D721Med (cell line): ENCODE data around the gene CLEC2D.

Experiments used
- DNase-seq: peaks from one replicate; pipeline ENCODE4 v3.0.0; 2011; ENCODE audit warnings: low spot score; ENCODE audit not compliant: insufficient read length
- FAIRE-seq: peaks from 2 replicates; lab custom pipeline; 2011; peaks lifted over from hg19 to GRCh38; lab: Jason Lieb, UNC
- TF ChIP-seq, protein P1 (sequence below): IDR thresholded peaks from 2 replicates; pipeline ENCODE4 v1.5.1; 2012; ENCODE audit warnings: mild to moderate bottlenecking, control low read depth; ENCODE audit not compliant: insufficient read depth; ENCODE audit errors: missing control alignments

The CLEC2D gene

DNA sequence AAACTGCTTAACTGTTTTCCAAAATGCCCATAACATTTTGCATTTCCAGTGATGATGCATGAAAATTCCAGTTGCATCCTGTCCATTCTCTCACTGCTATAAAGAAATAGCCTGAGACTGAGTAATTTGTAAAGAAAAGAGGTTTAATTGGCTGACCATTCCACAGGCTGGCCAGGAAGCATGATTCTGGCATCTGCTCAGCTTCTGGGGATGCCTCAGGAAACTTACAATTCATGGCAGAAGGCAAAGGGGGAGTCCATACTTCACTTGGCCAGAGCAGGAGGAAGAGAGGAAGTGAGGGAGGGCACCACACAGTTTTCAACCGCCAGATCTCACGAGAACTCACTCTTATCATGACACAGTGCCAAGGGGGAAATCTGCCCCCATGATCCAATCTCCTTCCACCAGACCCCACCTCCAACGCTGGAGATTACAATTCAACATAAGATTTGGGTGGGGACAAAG, 18.2 kb upstream of the CLEC2D start:
- FAIRE-seq (no peak), DNase-seq (no peak)
- TF ChIP-seq, protein P1, sequence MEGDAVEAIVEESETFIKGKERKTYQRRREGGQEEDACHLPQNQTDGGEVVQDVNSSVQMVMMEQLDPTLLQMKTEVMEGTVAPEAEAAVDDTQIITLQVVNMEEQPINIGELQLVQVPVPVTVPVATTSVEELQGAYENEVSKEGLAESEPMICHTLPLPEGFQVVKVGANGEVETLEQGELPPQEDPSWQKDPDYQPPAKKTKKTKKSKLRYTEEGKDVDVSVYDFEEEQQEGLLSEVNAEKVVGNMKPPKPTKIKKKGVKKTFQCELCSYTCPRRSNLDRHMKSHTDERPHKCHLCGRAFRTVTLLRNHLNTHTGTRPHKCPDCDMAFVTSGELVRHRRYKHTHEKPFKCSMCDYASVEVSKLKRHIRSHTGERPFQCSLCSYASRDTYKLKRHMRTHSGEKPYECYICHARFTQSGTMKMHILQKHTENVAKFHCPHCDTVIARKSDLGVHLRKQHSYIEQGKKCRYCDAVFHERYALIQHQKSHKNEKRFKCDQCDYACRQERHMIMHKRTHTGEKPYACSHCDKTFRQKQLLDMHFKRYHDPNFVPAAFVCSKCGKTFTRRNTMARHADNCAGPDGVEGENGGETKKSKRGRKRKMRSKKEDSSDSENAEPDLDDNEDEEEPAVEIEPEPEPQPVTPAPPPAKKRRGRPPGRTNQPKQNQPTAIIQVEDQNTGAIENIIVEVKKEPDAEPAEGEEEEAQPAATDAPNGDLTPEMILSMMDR = no peak

DNA sequence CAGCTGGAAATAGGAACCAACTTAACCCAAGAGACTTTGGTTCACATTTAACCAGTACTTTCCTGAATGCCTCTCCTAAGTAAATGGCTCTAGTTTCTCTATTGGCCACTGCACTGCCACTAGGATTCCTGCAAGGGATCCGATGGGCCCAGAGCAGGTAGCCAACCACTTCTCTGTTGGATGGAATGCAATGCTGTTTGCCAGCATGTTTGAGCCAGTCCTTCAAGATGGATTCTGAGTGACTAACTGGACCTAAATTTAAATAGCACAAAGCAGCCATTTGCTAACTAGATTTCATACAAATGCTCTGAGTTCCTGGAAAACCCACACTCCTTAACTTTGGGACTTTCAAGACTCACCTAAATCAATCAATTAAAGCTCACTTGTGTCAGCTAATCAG, 9.5 kb upstream of the CLEC2D start:
- DNase-seq = no peak
- TF ChIP-seq, protein P1 = no peak
- FAIRE-seq = no peak

DNA sequence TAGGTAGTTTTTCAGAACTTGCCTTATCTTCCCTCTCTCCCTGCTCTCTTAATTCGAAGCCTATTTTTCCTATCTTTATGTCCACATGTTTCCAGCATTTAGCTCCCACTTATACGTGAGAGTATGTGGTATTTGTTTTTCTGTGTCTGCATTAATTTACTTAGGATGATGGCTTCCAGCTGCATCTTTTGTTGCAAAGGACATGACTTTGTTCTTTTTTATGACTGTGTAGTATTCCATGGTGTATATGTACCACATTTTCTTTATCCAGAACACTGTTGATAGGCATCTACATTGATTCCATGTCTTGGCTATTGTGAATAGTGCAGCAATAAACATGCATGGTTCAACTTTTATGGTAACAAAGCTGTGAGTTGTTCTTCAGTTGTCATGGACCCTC, 7.8 kb upstream of the CLEC2D start:
- FAIRE-seq = no peak
- DNase-seq = no peak
- TF ChIP-seq, protein P1 = no peak

DNA sequence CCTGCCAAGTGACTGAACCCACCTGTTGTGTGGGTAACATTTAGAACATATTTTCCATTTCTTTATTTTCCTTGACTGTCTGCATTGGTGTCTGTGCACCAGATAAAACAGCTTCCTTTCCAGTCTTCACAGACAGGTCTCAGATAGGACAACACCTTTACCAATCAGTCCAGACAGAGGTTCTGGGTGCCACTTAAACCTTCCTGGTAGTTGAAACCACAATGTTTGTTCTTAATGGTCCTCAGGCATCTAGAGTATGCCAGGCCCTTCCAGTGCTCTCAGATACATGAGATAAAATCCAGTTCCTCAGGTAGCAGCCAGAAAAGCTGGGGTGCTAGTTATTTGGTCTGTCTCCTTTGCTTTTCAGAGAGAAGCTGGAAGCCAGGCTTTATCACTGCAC, 7.0 kb upstream of the CLEC2D start:
- DNase-seq = no peak
- TF ChIP-seq, protein P1 = no peak
- no peak for FAIRE-seq

DNA sequence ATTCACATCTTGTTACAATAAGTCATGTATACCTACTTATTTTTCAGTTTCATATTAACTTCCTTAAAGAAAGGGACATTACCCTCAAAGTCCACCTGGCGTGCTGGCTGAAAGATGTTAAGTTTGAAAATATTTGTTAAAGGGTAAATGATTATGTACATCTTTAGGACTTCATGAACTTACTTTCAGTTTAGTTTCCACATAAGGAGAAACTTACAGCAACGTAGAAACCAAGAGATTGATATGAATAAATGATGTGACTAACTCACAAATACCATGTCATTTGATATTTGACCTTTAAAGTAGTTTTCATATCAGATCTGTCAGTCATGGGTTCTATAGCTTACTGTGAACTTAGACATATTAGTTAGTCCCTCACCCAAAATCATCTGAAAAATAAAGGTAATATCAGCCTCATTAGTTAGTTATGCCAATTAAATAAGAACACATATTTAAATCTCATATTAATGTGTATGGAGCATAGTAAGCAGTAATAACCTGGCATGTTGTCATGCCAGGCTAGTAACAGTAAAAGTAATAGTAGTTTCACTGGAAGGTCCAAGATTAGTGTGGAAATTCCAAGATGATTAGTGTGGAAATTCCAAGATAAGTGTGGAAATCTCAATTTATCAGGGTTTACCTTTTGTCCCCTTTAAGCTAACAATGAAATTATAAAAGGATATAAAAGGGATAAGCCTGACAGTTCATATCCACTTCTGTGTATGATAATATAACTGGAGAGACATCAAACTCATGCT, 1.9 kb upstream of the CLEC2D start:
- DNase-seq (no peak), FAIRE-seq (no peak)
- TF ChIP-seq, protein P1 = no peak

DNA sequence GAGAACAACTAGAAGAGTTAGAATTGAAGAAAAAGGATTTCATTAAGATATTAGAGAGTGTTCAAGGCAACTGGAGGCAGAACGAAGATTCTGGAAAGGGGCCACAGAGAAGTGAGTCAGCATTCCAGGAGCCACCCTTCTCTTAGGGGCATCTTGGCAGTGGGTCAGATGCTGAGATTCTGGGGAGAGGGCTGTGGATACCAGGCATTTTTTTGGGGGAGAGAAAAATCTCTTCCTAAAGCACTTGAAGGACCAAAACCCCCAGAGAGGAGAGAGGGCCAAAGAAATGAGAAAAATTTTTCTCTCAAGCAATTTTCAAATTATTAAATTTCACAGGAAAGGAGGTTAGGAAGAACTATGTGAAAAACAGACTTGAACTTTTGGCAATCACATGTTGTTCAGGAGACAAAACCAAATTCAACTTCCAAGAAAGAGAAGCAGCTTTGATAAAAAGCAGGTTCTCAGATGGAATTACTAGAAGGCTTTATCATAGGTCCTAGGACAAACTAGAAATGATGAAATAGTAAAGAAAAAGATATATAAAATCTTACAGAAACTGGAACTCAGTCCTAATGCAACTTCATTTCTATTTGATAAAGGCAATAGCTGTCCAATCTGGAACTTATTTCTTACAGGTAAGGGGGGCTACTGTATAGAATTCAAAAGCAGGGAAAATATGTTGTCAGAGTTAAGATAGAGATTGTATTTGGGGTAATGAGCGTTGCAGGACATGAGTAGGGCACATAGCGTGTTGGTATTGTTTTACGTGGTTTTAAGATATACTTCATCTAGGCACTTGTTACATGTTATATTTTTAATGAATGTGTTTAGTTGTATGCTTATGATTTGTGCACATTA, 1.1 kb upstream of the CLEC2D start:
- no peak for FAIRE-seq
- no peak for DNase-seq
- TF ChIP-seq, protein P1 = no peak
